Endothelial cell of umbilical vein (primary cell): ENCODE data around the gene ADCY9. TPM values are rescaled to one million over a fixed set of nuclear protein-coding genes. Genes with fewer than 3 reads are reported as not detected.

ENCODE experiments used
- BruUV-seq: library from RNA; stranded (reverse); fragments of 400-500 nt; replicated peaks from 2 replicates; lab custom pipeline; 2021; lab: Mats Ljungman, UMichigan
- CTCF ChIA-PET: fragments of 300-600, 350-600 bp; sonication (Branson Sonifier 250); formaldehyde crosslinking; loops from one replicate; lab custom pipeline; 2021; ENCODE audit warnings: antibody characterized with exemption, inconsistent platforms; lab: Charles Lee
- POLR2A ChIA-PET: fragments of 300-600, 350-600 bp; sonication (Branson Sonifier 250); formaldehyde crosslinking; loops from one replicate; lab custom pipeline; 2021; ENCODE audit warnings: antibody characterized with exemption, inconsistent platforms; lab: Charles Lee
- DNase-seq: peaks from one replicate; pipeline ENCODE4 v3.0.0-alpha.2; 2011; ENCODE audit warnings: low read depth, low spot score
- FAIRE-seq: peaks from 2 replicates; lab custom pipeline; 2011; peaks lifted over from hg19 to GRCh38; lab: Jason Lieb, UNC
- H2AFZ ChIP-seq: 2 replicates; pipeline ENCODE4 v1.6.0; 2012; ENCODE audit warnings: low read depth, low read length, control low read depth, inconsistent platforms
- H3K27ac ChIP-seq: 2 replicates; pipeline ENCODE4 v1.5.1; 2011; ENCODE audit warnings: low read depth, mild to moderate bottlenecking, control low read depth, low read length, moderate library complexity; ENCODE audit not compliant: insufficient read depth
- H3K27me3 ChIP-seq, 2 experiments: 2 replicates each; pipeline versions ENCODE4 v1.6.0 to v1.6.1; 2011; ENCODE audit warnings: low read length in 2 of 2, mixed read lengths in 1 of 2; ENCODE audit not compliant: control insufficient read depth in 2 of 2, insufficient read depth in 2 of 2
- H3K36me3 ChIP-seq, 2 experiments: 2 replicates in 1 of 2; 3 replicates in 1 of 2; pipeline ENCODE4 v1.5.1; 2011; ENCODE audit warnings: low read length in 2 of 2, mild to moderate bottlenecking in 1 of 2, moderate library complexity in 1 of 2; ENCODE audit not compliant: control insufficient read depth in 2 of 2, insufficient read depth in 2 of 2; ENCODE audit errors: extremely low read depth in 1 of 2
- H3K4me1 ChIP-seq: 3 replicates; pipeline ENCODE4 v1.5.1; 2011; ENCODE audit warnings: mild to moderate bottlenecking, low read length; ENCODE audit not compliant: control insufficient read depth, insufficient read depth; ENCODE audit errors: extremely low read depth
- H3K4me2 ChIP-seq: 2 replicates; pipeline ENCODE4 v1.6.1; 2011; ENCODE audit warnings: low read length, control low read depth, mixed read lengths; ENCODE audit not compliant: insufficient read depth
- H3K4me3 ChIP-seq, 3 experiments: fragments of 200-600 bp in 1 of 3; sonication (generic), shearing (Covaris generic) in 1 of 3; replicated peaks in 1 of 3; 2 replicates each; pipeline ENCODE4 v1.5.1; 2011 to 2016; ENCODE audit warnings: control low read depth in 3 of 3, low read length in 3 of 3, mild to moderate bottlenecking in 2 of 3, inconsistent platforms in 1 of 3, low read depth in 1 of 3, moderate library complexity in 1 of 3; ENCODE audit not compliant: insufficient read depth in 1 of 3
- H3K79me2 ChIP-seq: 2 replicates; pipeline ENCODE4 v1.6.0; 2012; ENCODE audit warnings: low read length, inconsistent platforms; ENCODE audit not compliant: control insufficient read depth, insufficient read depth
- H3K9ac ChIP-seq: replicated peaks from 2 replicates; pipeline ENCODE3; 2011; ENCODE audit warnings: low read length, control low read depth; ENCODE audit not compliant: insufficient read depth; ENCODE audit errors: extremely low read depth
- H3K9me1 ChIP-seq: replicated peaks from 3 replicates; pipeline ENCODE4 v1.6.0; 2011; ENCODE audit warnings: mild to moderate bottlenecking, low read length; ENCODE audit not compliant: control insufficient read depth, insufficient read depth; ENCODE audit errors: extremely low read depth
- H3K9me3 ChIP-seq: replicated peaks from 2 replicates; pipeline ENCODE4 v1.5.1; 2012; ENCODE audit warnings: low read length, inconsistent platforms; ENCODE audit not compliant: control insufficient read depth, insufficient read depth
- H4K20me1 ChIP-seq: replicated peaks from 2 replicates; pipeline ENCODE3; 2011; ENCODE audit warnings: mild to moderate bottlenecking, low read length; ENCODE audit not compliant: control insufficient read depth, insufficient read depth; ENCODE audit errors: extremely low read depth
- CTCF ChIP-seq, 2 donors: IDR thresholded peaks; 1 replicate in 1 of 2; 2 replicates in 1 of 2; pipeline ENCODE4 v1.5.1; 2011; ENCODE audit warnings: low read length in 2 of 2, mild to moderate bottlenecking in 2 of 2, moderate library complexity in 2 of 2, control low read depth in 1 of 2, inconsistent platforms in 1 of 2, low read depth in 1 of 2; ENCODE audit not compliant: insufficient read depth in 1 of 2; ENCODE audit errors: extremely low read depth in 1 of 2
- EZH2 ChIP-seq: IDR thresholded peaks from 2 replicates; pipeline ENCODE4 v1.6.1; 2012; ENCODE audit warnings: borderline replicate concordance, low read depth, mild to moderate bottlenecking, moderate library complexity, low read length, inconsistent platforms; ENCODE audit not compliant: severe bottlenecking
- FOS ChIP-seq: IDR thresholded peaks from 2 replicates; pipeline ENCODE4 v1.6.1; 2011; ENCODE audit warnings: mild to moderate bottlenecking, low read length, moderate library complexity, borderline replicate concordance; ENCODE audit not compliant: insufficient read depth
- GATA2 ChIP-seq: IDR thresholded peaks from 2 replicates; pipeline ENCODE4 v1.7.0; 2011; ENCODE audit warnings: low read depth, mild to moderate bottlenecking, moderate library complexity, mixed read lengths, low read length; ENCODE audit not compliant: insufficient read length, insufficient read depth
- JUN ChIP-seq: IDR thresholded peaks from 2 replicates; pipeline ENCODE4 v1.6.1; 2011; ENCODE audit warnings: borderline replicate concordance, low read depth; ENCODE audit not compliant: insufficient read length, insufficient read depth
- MAX ChIP-seq: IDR thresholded peaks from 2 replicates; pipeline ENCODE4 v1.6.1; 2011; ENCODE audit not compliant: insufficient read depth, insufficient read length
- MYC ChIP-seq: IDR thresholded peaks from one replicate; pipeline ENCODE4 v1.6.1; 2011; ENCODE audit warnings: mild to moderate bottlenecking, low read depth, low read length
- POLR2A ChIP-seq: IDR thresholded peaks from 2 replicates; pipeline ENCODE4 v1.6.1; 2012; ENCODE audit warnings: low read depth, mild to moderate bottlenecking, control low read depth, low read length
- POLR2AphosphoS5 ChIP-seq: IDR thresholded peaks from 2 replicates; pipeline ENCODE4 v1.6.1; 2012; ENCODE audit warnings: low read depth, mild to moderate bottlenecking, control low read depth, low read length, moderate library complexity; ENCODE audit not compliant: insufficient read depth
- dilution Hi-C: fragments of 300-500 bp; cut with MboI; formaldehyde crosslinking; loops from one replicate; pipeline ENCODE4 v1.15.0; 2019; ENCODE audit warnings: low sequenced_read_pairs; ENCODE audit not compliant: extremely low pct_ligation_motif_present
- intact Hi-C: fragments of 100-400 bp; cut with micrococcal nuclease; formaldehyde crosslinking; loops from one replicate; pipeline ENCODE4 v1.10.0; 2022
- polyA plus RNA-seq, 4 experiments: library from polyadenylated mRNA; depleted of rRNA in 3 of 4; stranded (reverse) in 3 of 4; unstranded in 1 of 4; fragments of >200 nt; gene quantifications; 2 replicates each; pipeline versions ENCODE4 v1.2.1 to v1.2.3, GENCODE V29; 2011 to 2012; ENCODE audit warnings: missing spikeins in 1 of 4
- total RNA-seq: library from RNA; stranded (reverse); gene quantifications from 2 replicates; pipeline ENCODE4 v1.2.3, GENCODE V29; 2021

ADCY9 gene
- total and polyA plus RNA-seq, 2 donors (not counting 3 experiments of a cell fraction or from before 2014, with no cell fraction given), result 6.8 to 14.0 TPM

GRCh38 chr16:4052801-4053293, 63.4 kb downstream of the ADCY9 start:
- BruUV-seq, result no TSS peak
- FAIRE-seq (no peak), DNase-seq (no peak)
- Histone ChIP-seq H3K27me3 (no peaks in the 10 kb centered on the region), H2AFZ (no peak overlapping the region), H3K9ac (no peak overlapping the region), H4K20me1 (no peaks in the 10 kb centered on the region), H3K4me1 (peaks cover 17% of the 10 kb centered on the region), H3K36me3 (no peaks in the 10 kb centered on the region), H3K4me3 (no peak overlapping the region), H3K9me1 (no peaks in the 10 kb centered on the region), H3K27ac (no peak overlapping the region), H3K79me2 (no peaks in the 10 kb centered on the region), H3K4me2 (no peak overlapping the region), H3K9me3 (no peaks in the 10 kb centered on the region)
- ChIA-PET CTCF (no interaction called here), POLR2A (no interaction called here)
- TF ChIP-seq CTCF (IDR thresholded peaks at IDR 0.05; ENCODE audit: extremely low read depth in 1 of 2, insufficient read depth in 1 of 2, low read depth in 1 of 2, low read length in 2 of 2), result no peak
- no peak for TF ChIP-seq MAX
- no peak for TF ChIP-seq POLR2A
- no peak for TF ChIP-seq EZH2
- TF ChIP-seq GATA2, result no peak
- no peak for TF ChIP-seq JUN
- TF ChIP-seq POLR2AphosphoS5, result no peak
- TF ChIP-seq FOS, result no peak
- TF ChIP-seq MYC, result no peak
- intact Hi-C loops (loop anchor here (5.0 kb wide), 1 partner anchor 41 kb away; no protein-coding TSS in a partner anchor), dilution Hi-C loops (no loop called here)
